Measurements from ENCODE around the gene WDHD1.
"Not testable (repeated sequence)": the region's sequence is repeated elsewhere in the genome, so short reads cannot be mapped to it uniquely, and the experiment has no call there.

The WDHD1 gene

GRCh38 chr14:54902521-54903420 is 124.1 kb downstream of the WDHD1 start, which contains the start of gene GCH1:
GCH1 (minus strand) TSS chr14:54902826; CDS start chr14:54902663, 163 bp downstream.
- no peak for DNase-seq (ENCODE audit: low read depth)

GRCh38 chr14:54902143-54902520 is 124.8 kb downstream of the WDHD1 start:
- DNase-seq (ENCODE audit: low read depth): no peak

- DNase-seq (ENCODE audit: low read depth): no peak
Measured at GRCh38 chr14:54901380-54902142, 125.3 kb downstream of the WDHD1 start.

- no peak for DNase-seq (ENCODE audit: low read depth)
Measured at GRCh38 chr14:54899573-54899972, 127.3 kb downstream of the WDHD1 start.

- not testable (repeated sequence) for DNase-seq (ENCODE audit: low read depth)
Measured at GRCh38 chr14:54897809-54898555, 128.9 kb downstream of the WDHD1 start.

GRCh38 chr14:54895683-54896082 is 131.2 kb downstream of the WDHD1 start:
- DNase-seq (ENCODE audit: low read depth): no peak

GRCh38 chr14:54894995-54895394 is 131.9 kb downstream of the WDHD1 start:
- DNase-seq (ENCODE audit: low read depth): no peak

GRCh38 chr14:54893151-54893760 is 133.6 kb downstream of the WDHD1 start:
- DNase-seq (ENCODE audit: low read depth): no peak

- DNase-seq (ENCODE audit: low read depth): no peak
Measured at GRCh38 chr14:54891471-54892245, 135.2 kb downstream of the WDHD1 start.

GRCh38 chr14:54890788-54891187 is 136.1 kb downstream of the WDHD1 start:
- DNase-seq (ENCODE audit: low read depth): no peak

GRCh38 chr14:54889919-54890318 is 137.0 kb downstream of the WDHD1 start:
- no peak for DNase-seq (ENCODE audit: low read depth)

Measured in GM04503 (cell line).